ENCODE data around the gene RAET1G. TPM values are rescaled to one million over a fixed set of nuclear protein-coding genes. Genes with fewer than 3 reads are reported as not detected.
"Not testable (repeated sequence)": the region's sequence is repeated elsewhere in the genome, so short reads cannot be mapped to it uniquely, and the experiment has no call there.

The RAET1G gene
- total RNA-seq (under 1 TPM in 3 of 10 donors, not detected in 7; 0.21 to 0.37 (median 0.36) TPM), polyA plus RNA-seq (under 1 TPM in 1 of 2 donors, not detected in 1; 0.32 TPM)
- long read RNA-seq, donor 1, result 0 reads
- long read RNA-seq, donor 2, partial matches to known transcripts, result 0 of 1 reads
- long read RNA-seq, donor 2, other reads (novel, unspliced or antisense), result 0 of 1 reads
- long read RNA-seq, donor 3, result 0 reads

GRCh38 chr6:149922642-149923326 lies at the start of gene RAET1G:
Gene RAET1G (minus strand): TSS chr6:149923121. CDS start chr6:149923010, 111 bp downstream.
- H3K36me3 ChIP-seq, result no peaks in the 10 kb centered on the region
- no peaks in the 10 kb centered on the region for H3K9me3 ChIP-seq
- intact Hi-C loops (cut with DNase I), result loop anchor here in 6 of 10 donors (5.0 to 10.0 kb wide), 3 partner anchors 90 to 378 kb away; partner anchors contain the start of gene PPIL4 (in 1 of the 6)
- H3K4me1 ChIP-seq, result peaks cover 3 to 33% (median 23%) of the 10 kb centered on the region in 9 donors
- H3K4me3 ChIP-seq, result peak within 1 kb of the TSS in 9 of 10 donors; percentile 36 to 67 (median 60)
- WGBS, 2 donors, result 0% methylated on average over 40 of the region's 40 CpGs
- no peak within 1 kb of the TSS for H3K27ac ChIP-seq
- TF ChIP-seq CTCF (IDR thresholded peaks at IDR 0.05), result no peak
- peak; percentile 88 to 93 for DNase-seq
- peaks cover 0 to 61% (median 0%) of the 10 kb centered on the region in 7 donors for H3K27me3 ChIP-seq
- peak; percentile 82 to 92 (median 88) for ATAC-seq

- no peak for DNase-seq
- intact Hi-C loops (cut with DNase I), result no loop called here
- Histone ChIP-seq H3K9me3 (no peaks in the 10 kb centered on the region), H3K27me3 (peaks cover 10 to 85% (median 52%) of the 10 kb centered on the region in 7 donors), H3K27ac (no peak overlapping the region), H3K4me3 (no peak overlapping the region), H3K36me3 (no peaks in the 10 kb centered on the region), H3K4me1 (peaks cover 0 to 10% (median 10%) of the 10 kb centered on the region in 9 donors)
- ATAC-seq, result no peak
- WGBS, 2 donors, result 71 to 87% methylated on average over 2 of the region's 2 CpGs
- TF ChIP-seq CTCF (IDR thresholded peaks at IDR 0.05), result no peak
Measured at GRCh38 chr6:149969635-149970034, 46.7 kb upstream of the RAET1G start.

- Histone ChIP-seq H3K4me1 (peaks cover 0 to 17% (median 16%) of the 10 kb centered on the region in 9 donors), H3K27me3 (peaks cover 17 to 85% (median 54%) of the 10 kb centered on the region in 7 donors)
- DNase-seq; ATAC-seq; H3K27ac ChIP-seq; H3K4me3 ChIP-seq; H3K36me3 ChIP-seq; intact Hi-C loops (cut with DNase I); H3K9me3 ChIP-seq: not testable (repeated sequence)
- WGBS, 2 donors, result 69 to 73% methylated on average over 2 of the region's 2 CpGs
Measured at GRCh38 chr6:149968909-149969308, 46.0 kb upstream of the RAET1G start.

GRCh38 chr6:149967999-149968398 lies 45.1 kb upstream of the RAET1G start:
- ATAC-seq; intact Hi-C loops (cut with DNase I); H3K36me3 ChIP-seq; DNase-seq; H3K9me3 ChIP-seq; H3K4me3 ChIP-seq; H3K27ac ChIP-seq: not testable (repeated sequence)
- peaks cover 0 to 26% (median 24%) of the 10 kb centered on the region in 9 donors for H3K4me1 ChIP-seq
- WGBS, 2 donors, result 66 to 72% methylated on average over 2 of the region's 2 CpGs
- peaks cover 19 to 85% (median 63%) of the 10 kb centered on the region in 7 donors for H3K27me3 ChIP-seq

GRCh38 chr6:149967591-149967990 lies 44.7 kb upstream of the RAET1G start:
- H3K27me3 ChIP-seq, result peaks cover 19 to 88% (median 67%) of the 10 kb centered on the region in 7 donors
- no peak for TF ChIP-seq CTCF (IDR thresholded peaks at IDR 0.05)
- intact Hi-C loops (cut with DNase I), result no loop called here
- WGBS, 2 donors, result 80 to 92% methylated on average over 4 of the region's 4 CpGs
- H3K4me1 ChIP-seq, result peaks cover 0 to 29% (median 25%) of the 10 kb centered on the region in 9 donors
- no peak overlapping the region for H3K4me3 ChIP-seq
- DNase-seq (no peak), ATAC-seq (no peak)
- H3K27ac ChIP-seq, result no peak overlapping the region
- H3K36me3 ChIP-seq, result no peaks in the 10 kb centered on the region
- H3K9me3 ChIP-seq, result no peaks in the 10 kb centered on the region

- WGBS, 2 donors, result 88% methylated on average over 2 of the region's 2 CpGs
- DNase-seq; ATAC-seq; H3K9me3 ChIP-seq; H3K27ac ChIP-seq; intact Hi-C loops (cut with DNase I); H3K36me3 ChIP-seq; H3K4me3 ChIP-seq: not testable (repeated sequence)
- H3K27me3 ChIP-seq, result peaks cover 19 to 89% (median 76%) of the 10 kb centered on the region in 7 donors
- peaks cover 0 to 29% (median 25%) of the 10 kb centered on the region in 9 donors for H3K4me1 ChIP-seq
Measured at GRCh38 chr6:149966319-149966718, 43.4 kb upstream of the RAET1G start.

Data from heart right ventricle (tissue), 16 donors.